Natural killer cell treated with Interleukin-12 subunit alpha and Interleukin-12 subunit beta and Interleukin-15 and Interleukin-18, amount 100 ng/mL, for 72 hours (primary cell): ENCODE measurements around the gene LCN12. TPM values are rescaled to one million over a fixed set of nuclear protein-coding genes. Genes with fewer than 3 reads are reported as not detected.

Experiments
- ATAC-seq, 2 donors: fragments of 150-1000 bp; cut with Tn5 transposase in 1 of 2; sonication (Bioruptor Pico), chemical (Tn5 transposase) in 1 of 2; 2 replicates each; pipeline ENCODE4 v1.10.0; 2021
- DNase-seq: peaks from one replicate; pipeline ENCODE4 v3.0.0; 2022; ENCODE audit warnings: low spot score
- H3K27ac Mint-ChIP-seq, 2 donors: 1 replicate in 1 of 2; 2 replicates in 1 of 2; pipeline ENCODE4 v1.8.0; 2022; ENCODE audit warnings: mixed read lengths in 2 of 2, mild to moderate bottlenecking in 1 of 2, moderate library complexity in 1 of 2
- H3K27me3 Mint-ChIP-seq, 2 donors: 1 replicate in 1 of 2; 2 replicates in 1 of 2; pipeline ENCODE4 v1.8.0; 2022; ENCODE audit warnings: mixed read lengths in 2 of 2
- H3K36me3 Mint-ChIP-seq: one replicate; pipeline ENCODE4 v1.8.0; 2022; ENCODE audit warnings: mixed read lengths
- H3K4me1 Mint-ChIP-seq, 2 donors: 1 replicate in 1 of 2; 2 replicates in 1 of 2; pipeline ENCODE4 v1.8.0; 2022; ENCODE audit warnings: low read depth in 2 of 2, mixed read lengths in 2 of 2, mild to moderate bottlenecking in 1 of 2
- H3K4me3 Mint-ChIP-seq: one replicate; pipeline ENCODE4 v1.8.0; 2022; ENCODE audit warnings: mixed read lengths
- H3K9me3 Mint-ChIP-seq: 2 replicates; pipeline ENCODE4 v1.8.0; 2022; ENCODE audit warnings: mixed read lengths
- total RNA-seq, 2 donors: library from RNA; stranded (reverse); gene quantifications; one replicate each; pipeline ENCODE4 v1.2.3, GENCODE V29; 2022

LCN12 gene
- total RNA-seq, 2 donors from 2014 or later: 2.0 to 2.2 TPM

- Mint-ChIP-seq H3K27me3 (no peaks in the 10 kb centered on the region), H3K4me1 (peaks cover 36 to 42% of the 10 kb centered on the region in 2 donors), H3K9me3 (no peaks in the 10 kb centered on the region), H3K4me3 (no peak overlapping the region), H3K36me3 (peaks cover 11% of the 10 kb centered on the region), H3K27ac (no peak overlapping the region)
- ATAC-seq: no peak
- no peak for DNase-seq
These were observed 16.4 kb upstream of the LCN12 start for GRCh38 chr9:136935651-136936050.

- H3K9me3 Mint-ChIP-seq: no peaks in the 10 kb centered on the region
- no peak overlapping the region for H3K4me3 Mint-ChIP-seq
- no peaks in the 10 kb centered on the region for H3K27me3 Mint-ChIP-seq
- ATAC-seq: no peak
- peaks cover 11% of the 10 kb centered on the region for H3K36me3 Mint-ChIP-seq
- H3K27ac Mint-ChIP-seq: peak overlapping the region in 1 of 2 donors; percentile 43
- peaks cover 35 to 43% of the 10 kb centered on the region in 2 donors for H3K4me1 Mint-ChIP-seq
- no peak for DNase-seq
These were observed 15.4 kb upstream of the LCN12 start for GRCh38 chr9:136936645-136937170.

GRCh38 chr9:136937186-136938001, 14.7 kb upstream of the LCN12 start:
- Mint-ChIP-seq H3K4me3 (no peak overlapping the region), H3K4me1 (peaks cover 29 to 39% of the 10 kb centered on the region in 2 donors), H3K27me3 (no peaks in the 10 kb centered on the region), H3K36me3 (peaks cover 11% of the 10 kb centered on the region), H3K27ac (no peak overlapping the region), H3K9me3 (no peaks in the 10 kb centered on the region)
- ATAC-seq (no peak), DNase-seq (no peak)

- DNase-seq (no peak), ATAC-seq (no peak)
- Mint-ChIP-seq H3K4me3 (peak overlapping the region; percentile 20), H3K36me3 (peaks cover 6% of the 10 kb centered on the region), H3K27ac (peak overlapping the region; percentile 39 to 65), H3K4me1 (peaks cover 13 to 20% of the 10 kb centered on the region in 2 donors), H3K27me3 (no peaks in the 10 kb centered on the region), H3K9me3 (no peaks in the 10 kb centered on the region)
These were observed 12.6 kb upstream of the LCN12 start for GRCh38 chr9:136939431-136939995.

GRCh38 chr9:136939996-136940525, 12.0 kb upstream of the LCN12 start:
- Mint-ChIP-seq H3K4me1 (peaks cover 18 to 21% of the 10 kb centered on the region in 2 donors), H3K27ac (peak overlapping the region in 1 of 2 donors; percentile 39), H3K36me3 (peaks cover 6% of the 10 kb centered on the region), H3K9me3 (no peaks in the 10 kb centered on the region), H3K4me3 (no peak overlapping the region), H3K27me3 (no peaks in the 10 kb centered on the region)
- ATAC-seq: no peak
- no peak for DNase-seq

GRCh38 chr9:136940526-136941230, 11.4 kb upstream of the LCN12 start:
- DNase-seq: no peak
- H3K4me1 Mint-ChIP-seq: peaks cover 19 to 21% of the 10 kb centered on the region in 2 donors
- no peaks in the 10 kb centered on the region for H3K27me3 Mint-ChIP-seq
- no peak overlapping the region for H3K4me3 Mint-ChIP-seq
- H3K36me3 Mint-ChIP-seq: peaks cover 6% of the 10 kb centered on the region
- no peak overlapping the region for H3K27ac Mint-ChIP-seq
- ATAC-seq: no peak
- no peaks in the 10 kb centered on the region for H3K9me3 Mint-ChIP-seq

GRCh38 chr9:136941231-136942111, 10.6 kb upstream of the LCN12 start:
- ATAC-seq (no peak), DNase-seq (no peak)
- Mint-ChIP-seq H3K36me3 (peaks cover 6% of the 10 kb centered on the region), H3K4me1 (peaks cover 15 to 18% of the 10 kb centered on the region in 2 donors), H3K9me3 (no peaks in the 10 kb centered on the region), H3K27me3 (no peaks in the 10 kb centered on the region), H3K4me3 (no peak overlapping the region), H3K27ac (no peak overlapping the region)

- ATAC-seq: no peak
- H3K27ac Mint-ChIP-seq: no peak overlapping the region
- peaks cover 13 to 17% of the 10 kb centered on the region in 2 donors for H3K4me1 Mint-ChIP-seq
- H3K36me3 Mint-ChIP-seq: peaks cover 6% of the 10 kb centered on the region
- H3K4me3 Mint-ChIP-seq: peak overlapping the region; percentile 82
- no peak for DNase-seq
- H3K9me3 Mint-ChIP-seq: no peaks in the 10 kb centered on the region
- H3K27me3 Mint-ChIP-seq: no peaks in the 10 kb centered on the region
These were observed 9.8 kb upstream of the LCN12 start for GRCh38 chr9:136942112-136942880.

GRCh38 chr9:136942881-136943230, 9.2 kb upstream of the LCN12 start:
- Mint-ChIP-seq H3K4me3 (peak overlapping the region; percentile 82), H3K27ac (no peak overlapping the region), H3K4me1 (peaks cover 13 to 18% of the 10 kb centered on the region in 2 donors), H3K36me3 (peaks cover 6% of the 10 kb centered on the region), H3K27me3 (no peaks in the 10 kb centered on the region), H3K9me3 (no peaks in the 10 kb centered on the region)
- DNase-seq (no peak), ATAC-seq (no peak)

GRCh38 chr9:136943291-136944211, 8.5 kb upstream of the LCN12 start:
- Mint-ChIP-seq H3K27ac (no peak overlapping the region), H3K9me3 (no peaks in the 10 kb centered on the region), H3K4me1 (peaks cover 13 to 23% of the 10 kb centered on the region in 2 donors), H3K4me3 (peak overlapping the region; percentile 82), H3K27me3 (no peaks in the 10 kb centered on the region), H3K36me3 (peaks cover 6% of the 10 kb centered on the region)
- DNase-seq (no peak), ATAC-seq (peak; percentile 34 to 39)

- H3K4me1 Mint-ChIP-seq: peaks cover 9 to 19% of the 10 kb centered on the region in 2 donors
- H3K36me3 Mint-ChIP-seq: peaks cover 2% of the 10 kb centered on the region
- no peak overlapping the region for H3K27ac Mint-ChIP-seq
- DNase-seq (no peak), ATAC-seq (peak in 1 of 2 donors; percentile 69)
- H3K4me3 Mint-ChIP-seq: peak overlapping the region; percentile 82
- H3K27me3 Mint-ChIP-seq: no peaks in the 10 kb centered on the region
- H3K9me3 Mint-ChIP-seq: no peaks in the 10 kb centered on the region
These were observed 7.9 kb upstream of the LCN12 start for GRCh38 chr9:136944212-136944518.
